B cell (primary cell): ENCODE data around the gene TMPRSS11D. TPM values are rescaled to one million over a fixed set of nuclear protein-coding genes. Genes with fewer than 3 reads are reported as not detected.

Source experiments
- ATAC-seq: fragments of 200-7000 bp; cut with Tn5 transposase; one replicate; pipeline ENCODE4 v1.10.0; 2021; ENCODE audit warnings: low read depth, mild to moderate bottlenecking, moderate number of reproducible peaks, moderate library complexity
- CTCF ChIA-PET: fragments of 350-600 bp; sonication (Branson Sonifier 250); formaldehyde crosslinking; loops from one replicate; lab custom pipeline; 2021; ENCODE audit warnings: antibody characterized with exemption, inconsistent platforms; lab: Charles Lee
- POLR2A ChIA-PET: fragments of 350-600 bp; sonication (Branson Sonifier 250); formaldehyde crosslinking; loops from one replicate; lab custom pipeline; 2021; ENCODE audit warnings: antibody characterized with exemption; lab: Charles Lee
- DNase-seq: peaks from one replicate; pipeline ENCODE4 v3.0.0; 2013
- H2AFZ ChIP-seq: 2 replicates; pipeline ENCODE4 v1.6.1; 2012; ENCODE audit warnings: mild to moderate bottlenecking, low read depth, low read length; ENCODE audit not compliant: insufficient read depth, poor library complexity, severe bottlenecking
- H3K27ac ChIP-seq, 2 donors: 1 replicate in 1 of 2; 2 replicates in 1 of 2; pipeline ENCODE4 v1.5.1; 2012 to 2013; ENCODE audit warnings: low read length in 2 of 2, mild to moderate bottlenecking in 2 of 2, moderate library complexity in 1 of 2
- H3K27me3 ChIP-seq, 4 experiments: fragments of 200-600 bp in 1 of 4; sonication (generic) in 1 of 4; replicated peaks in 1 of 4; 1 replicate in 2 of 4; 2 replicates in 2 of 4; pipeline versions ENCODE4 v1.6.1 to v1.7.0; 2013 to 2016; ENCODE audit warnings: low read length in 3 of 4, mild to moderate bottlenecking in 2 of 4, mixed read lengths in 1 of 4, moderate library complexity in 1 of 4; ENCODE audit not compliant: insufficient read depth in 4 of 4, control insufficient read depth in 3 of 4; ENCODE audit errors: control extremely low read depth in 1 of 4
- H3K36me3 ChIP-seq, 2 experiments: replicated peaks in 1 of 2; 1 replicate in 1 of 2; 2 replicates in 1 of 2; pipeline versions ENCODE4 v1.6.1 to v1.7.1; 2013; ENCODE audit warnings: low read length in 1 of 2; ENCODE audit not compliant: insufficient read depth in 2 of 2, control insufficient read depth in 1 of 2; ENCODE audit errors: control extremely low read depth in 1 of 2, extremely low read depth in 1 of 2
- H3K4me1 ChIP-seq, 2 donors: fragments of 200-600 bp in 1 of 2; sonication (generic) in 1 of 2; 1 replicate in 1 of 2; 2 replicates in 1 of 2; pipeline versions ENCODE4 v1.5.1 to v1.6.1; 2013 to 2017; ENCODE audit warnings: low read length in 2 of 2; ENCODE audit not compliant: control insufficient read depth in 2 of 2, insufficient read depth in 2 of 2
- H3K4me2 ChIP-seq: replicated peaks from 2 replicates; pipeline ENCODE3; 2012; ENCODE audit warnings: mild to moderate bottlenecking, low read depth, low read length; ENCODE audit not compliant: poor library complexity, severe bottlenecking
- H3K4me3 ChIP-seq, 5 experiments: fragments of 200-600 bp in 1 of 5; sonication (generic) in 1 of 5; 1 replicate in 3 of 5; 2 replicates in 2 of 5; pipeline versions ENCODE4 v1.5.1 to v1.7.0; 2011 to 2016; ENCODE audit warnings: low read length in 4 of 5, mild to moderate bottlenecking in 4 of 5, low read depth in 2 of 5, control low read depth in 1 of 5, moderate library complexity in 1 of 5; ENCODE audit not compliant: insufficient read depth in 1 of 5; ENCODE audit errors: control extremely low read depth in 1 of 5, extremely low read depth in 1 of 5
- H3K79me2 ChIP-seq: fragments of 200-600 bp; sonication (generic); one replicate; pipeline ENCODE4 v1.6.0; 2016; ENCODE audit warnings: low read length; ENCODE audit not compliant: control insufficient read depth, insufficient read depth
- H3K9ac ChIP-seq: fragments of 200-600 bp; sonication (generic); 2 replicates; pipeline ENCODE4 v1.6.1; 2017; ENCODE audit warnings: mild to moderate bottlenecking, low read length, moderate library complexity
- H3K9me3 ChIP-seq, 3 donors: one replicate each; pipeline versions ENCODE4 v1.6.1 to v1.7.1; 2013; ENCODE audit warnings: low read length in 2 of 3; ENCODE audit not compliant: control insufficient read depth in 2 of 3, insufficient read depth in 1 of 3; ENCODE audit errors: control extremely low read depth in 1 of 3
- H4K20me1 ChIP-seq: 2 replicates; pipeline ENCODE4 v1.6.0; 2012; ENCODE audit warnings: mild to moderate bottlenecking, low read length; ENCODE audit not compliant: insufficient read depth, control insufficient read depth, poor library complexity, severe bottlenecking
- H3K27ac Mint-ChIP-seq: one replicate; pipeline ENCODE4 v1.8.0; 2021; ENCODE audit warnings: mixed read lengths
- H3K27me3 Mint-ChIP-seq: one replicate; pipeline ENCODE4 v1.8.0; 2021; ENCODE audit warnings: mixed read lengths
- H3K4me1 Mint-ChIP-seq: one replicate; pipeline ENCODE4 v1.8.0; 2021; ENCODE audit warnings: mixed read lengths
- H3K4me3 Mint-ChIP-seq: one replicate; pipeline ENCODE4 v1.8.0; 2021; ENCODE audit warnings: mixed read lengths
- H3K9me3 Mint-ChIP-seq: one replicate; pipeline ENCODE4 v1.8.0; 2022; ENCODE audit warnings: mixed read lengths; ENCODE audit not compliant: insufficient read depth
- EZH2 ChIP-seq: IDR thresholded peaks from 2 replicates; pipeline ENCODE4 v1.6.1; 2012; ENCODE audit warnings: borderline replicate concordance, low read depth, mild to moderate bottlenecking, moderate library complexity, low read length; ENCODE audit not compliant: insufficient read depth, poor library complexity, severe bottlenecking
- WGBS: methylation state at CpG from one replicate; pipeline ENCODE4 v1.1.5; 2013; ENCODE audit warnings: missing lambda C conversion rate; ENCODE audit not compliant: insufficient coverage; 5-methylcytosine and 5-hydroxymethylcytosine counted together
- intact Hi-C: fragments of 100-400 bp; cut with micrococcal nuclease; formaldehyde crosslinking; loops from one replicate; pipeline ENCODE4 v1.10.0; 2022
- polyA plus RNA-seq: library from polyadenylated mRNA; depleted of rRNA; stranded (reverse); fragments of >200 nt; gene quantifications from 2 replicates; pipeline ENCODE4 v1.2.3, GENCODE V29; 2012
- total RNA-seq, 2 donors: library from RNA; stranded (reverse); fragments of 120-200 nt in 1 of 2; gene quantifications; 1 replicate in 1 of 2; 2 replicates in 1 of 2; pipeline versions ENCODE4 v1.2.3 to v1.2.4, GENCODE V29; 2013 to 2022
- TF ChIP-seq, protein P1 (sequence below): fragments of 200-600 bp; IDR thresholded peaks from one replicate; pipeline ENCODE4 v1.8.0; 2022; ENCODE audit warnings: antibody characterized with exemption, mild to moderate bottlenecking

The TMPRSS11D gene
- total and polyA plus RNA-seq, 2 donors (not counting 1 experiment from before 2014, with no cell fraction given), result not detected

DNA sequence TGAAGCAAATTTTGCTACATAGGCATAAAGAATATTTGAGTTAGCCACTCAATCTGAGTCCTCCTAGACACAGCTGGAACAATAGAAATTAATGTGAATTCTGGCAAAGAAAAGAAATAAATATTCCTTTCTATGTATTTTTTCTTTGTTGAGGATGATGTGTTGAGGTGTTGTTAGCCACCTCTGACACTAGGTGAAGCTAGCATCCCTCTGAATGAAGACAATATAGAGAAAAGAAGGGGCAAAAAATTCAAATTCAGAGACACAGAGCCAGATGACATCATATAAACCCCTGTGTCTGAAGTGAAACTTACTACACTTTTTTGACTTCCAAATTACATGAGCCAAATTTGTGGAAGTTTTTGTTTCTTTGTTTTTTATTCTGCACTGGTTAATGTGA is 34.6 kb upstream of the TMPRSS11D start:
- H3K27me3 ChIP-seq, result peaks cover 0 to 3% (median 0%) of the 10 kb centered on the region in 4 experiments
- no peak overlapping the region for H3K4me3 ChIP-seq
- Mint-ChIP-seq H3K9me3 (no peaks in the 10 kb centered on the region), H3K27ac (no peak overlapping the region), H3K4me3 (no peak overlapping the region), H3K4me1 (no peaks in the 10 kb centered on the region), H3K27me3 (peaks cover 10% of the 10 kb centered on the region)
- no peak for TF ChIP-seq EZH2
- TF ChIP-seq, protein P1, sequence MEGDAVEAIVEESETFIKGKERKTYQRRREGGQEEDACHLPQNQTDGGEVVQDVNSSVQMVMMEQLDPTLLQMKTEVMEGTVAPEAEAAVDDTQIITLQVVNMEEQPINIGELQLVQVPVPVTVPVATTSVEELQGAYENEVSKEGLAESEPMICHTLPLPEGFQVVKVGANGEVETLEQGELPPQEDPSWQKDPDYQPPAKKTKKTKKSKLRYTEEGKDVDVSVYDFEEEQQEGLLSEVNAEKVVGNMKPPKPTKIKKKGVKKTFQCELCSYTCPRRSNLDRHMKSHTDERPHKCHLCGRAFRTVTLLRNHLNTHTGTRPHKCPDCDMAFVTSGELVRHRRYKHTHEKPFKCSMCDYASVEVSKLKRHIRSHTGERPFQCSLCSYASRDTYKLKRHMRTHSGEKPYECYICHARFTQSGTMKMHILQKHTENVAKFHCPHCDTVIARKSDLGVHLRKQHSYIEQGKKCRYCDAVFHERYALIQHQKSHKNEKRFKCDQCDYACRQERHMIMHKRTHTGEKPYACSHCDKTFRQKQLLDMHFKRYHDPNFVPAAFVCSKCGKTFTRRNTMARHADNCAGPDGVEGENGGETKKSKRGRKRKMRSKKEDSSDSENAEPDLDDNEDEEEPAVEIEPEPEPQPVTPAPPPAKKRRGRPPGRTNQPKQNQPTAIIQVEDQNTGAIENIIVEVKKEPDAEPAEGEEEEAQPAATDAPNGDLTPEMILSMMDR, result no peak
- ChIA-PET POLR2A (no interaction called here), CTCF (no interaction called here)
- DNase-seq (no peak), ATAC-seq (no peak)
- H3K9me3 ChIP-seq, result no peaks in the 10 kb centered on the region
- no peak overlapping the region for H3K4me2 ChIP-seq
- intact Hi-C loops, result no loop called here
- no peak overlapping the region for H3K27ac ChIP-seq
- H3K9ac ChIP-seq, result no peak overlapping the region
- no peaks in the 10 kb centered on the region for H3K79me2 ChIP-seq
- no peaks in the 10 kb centered on the region for H4K20me1 ChIP-seq
- no peak overlapping the region for H2AFZ ChIP-seq
- no peaks in the 10 kb centered on the region for H3K4me1 ChIP-seq
- no peaks in the 10 kb centered on the region for H3K36me3 ChIP-seq

DNA sequence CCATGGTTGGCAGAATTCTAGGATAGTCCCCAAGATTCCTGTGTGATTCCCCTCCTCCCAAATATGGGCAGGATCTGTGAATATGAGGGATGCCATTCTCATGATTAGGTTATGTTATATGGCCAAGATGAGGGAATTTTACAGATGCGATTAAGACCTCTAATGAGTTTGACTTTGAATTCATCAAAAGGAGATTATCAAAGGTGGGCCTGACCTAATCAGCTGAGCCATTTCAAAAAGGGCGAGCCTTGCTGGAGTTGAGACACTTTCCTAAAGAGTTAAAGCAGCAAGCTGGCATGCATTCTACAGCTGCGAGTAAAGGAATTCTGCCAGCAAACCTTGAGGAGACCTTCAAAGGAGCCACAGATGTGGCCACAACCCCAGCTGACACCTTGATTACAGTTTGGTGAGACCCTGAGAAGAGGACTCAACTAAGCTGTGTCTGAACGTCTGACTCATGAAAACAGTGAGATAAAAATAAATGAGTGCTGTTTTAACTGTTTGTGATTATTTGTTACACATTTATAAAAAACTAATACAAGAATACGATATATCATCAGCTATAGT is 31.7 kb upstream of the TMPRSS11D start:
- H4K20me1 ChIP-seq, result no peaks in the 10 kb centered on the region
- no peak overlapping the region for H3K4me2 ChIP-seq
- no peaks in the 10 kb centered on the region for H3K79me2 ChIP-seq
- TF ChIP-seq, protein P1, result no peak
- TF ChIP-seq EZH2, result no peak
- CTCF ChIA-PET, result no interaction called here
- H3K9me3 ChIP-seq, result no peaks in the 10 kb centered on the region
- H3K4me1 Mint-ChIP-seq, result no peaks in the 10 kb centered on the region
- peaks cover 0 to 3% (median 0%) of the 10 kb centered on the region in 4 experiments for H3K27me3 ChIP-seq
- ATAC-seq (no peak), DNase-seq (no peak)
- H3K27ac Mint-ChIP-seq, result no peak overlapping the region
- H3K9ac ChIP-seq, result no peak overlapping the region
- no peaks in the 10 kb centered on the region for H3K9me3 Mint-ChIP-seq
- intact Hi-C loops, result no loop called here
- POLR2A ChIA-PET, result no interaction called here
- H3K4me3 Mint-ChIP-seq, result no peak overlapping the region
- no peaks in the 10 kb centered on the region for H3K4me1 ChIP-seq
- 79% methylated on average over 3 of the region's 5 CpGs for WGBS
- H2AFZ ChIP-seq, result no peak overlapping the region
- H3K4me3 ChIP-seq, result no peak overlapping the region
- H3K27me3 Mint-ChIP-seq, result peaks cover 14% of the 10 kb centered on the region
- no peak overlapping the region for H3K27ac ChIP-seq
- H3K36me3 ChIP-seq, result no peaks in the 10 kb centered on the region
